ENCODE data around the gene LHFPL6.

- TF ChIP-seq, protein P1, sequence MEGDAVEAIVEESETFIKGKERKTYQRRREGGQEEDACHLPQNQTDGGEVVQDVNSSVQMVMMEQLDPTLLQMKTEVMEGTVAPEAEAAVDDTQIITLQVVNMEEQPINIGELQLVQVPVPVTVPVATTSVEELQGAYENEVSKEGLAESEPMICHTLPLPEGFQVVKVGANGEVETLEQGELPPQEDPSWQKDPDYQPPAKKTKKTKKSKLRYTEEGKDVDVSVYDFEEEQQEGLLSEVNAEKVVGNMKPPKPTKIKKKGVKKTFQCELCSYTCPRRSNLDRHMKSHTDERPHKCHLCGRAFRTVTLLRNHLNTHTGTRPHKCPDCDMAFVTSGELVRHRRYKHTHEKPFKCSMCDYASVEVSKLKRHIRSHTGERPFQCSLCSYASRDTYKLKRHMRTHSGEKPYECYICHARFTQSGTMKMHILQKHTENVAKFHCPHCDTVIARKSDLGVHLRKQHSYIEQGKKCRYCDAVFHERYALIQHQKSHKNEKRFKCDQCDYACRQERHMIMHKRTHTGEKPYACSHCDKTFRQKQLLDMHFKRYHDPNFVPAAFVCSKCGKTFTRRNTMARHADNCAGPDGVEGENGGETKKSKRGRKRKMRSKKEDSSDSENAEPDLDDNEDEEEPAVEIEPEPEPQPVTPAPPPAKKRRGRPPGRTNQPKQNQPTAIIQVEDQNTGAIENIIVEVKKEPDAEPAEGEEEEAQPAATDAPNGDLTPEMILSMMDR (conservative IDR thresholded peaks at IDR 0.05 in 1 of 2, IDR thresholded peaks at IDR 0.05 in 1 of 2; ENCODE audit: extremely low read depth in 1 of 2, insufficient read depth in 1 of 2, low read depth in 1 of 2, low read length in 2 of 2): no peak
- TF ChIP-seq EZH2 (IDR thresholded peaks at IDR 0.05; ENCODE audit: borderline replicate concordance, low read length): no peak
Measured at GRCh38 chr13:39596176-39596575, 6.8 kb downstream of the LHFPL6 start.

Measured in mammary epithelial cell (primary cell).